ENCODE data around the gene SASH1. TPM values are rescaled to one million over a fixed set of nuclear protein-coding genes. Genes with fewer than 3 reads are reported as not detected.

SASH1 gene
- 9.5 and 10.6 TPM in 2 replicates for total RNA-seq

DNA sequence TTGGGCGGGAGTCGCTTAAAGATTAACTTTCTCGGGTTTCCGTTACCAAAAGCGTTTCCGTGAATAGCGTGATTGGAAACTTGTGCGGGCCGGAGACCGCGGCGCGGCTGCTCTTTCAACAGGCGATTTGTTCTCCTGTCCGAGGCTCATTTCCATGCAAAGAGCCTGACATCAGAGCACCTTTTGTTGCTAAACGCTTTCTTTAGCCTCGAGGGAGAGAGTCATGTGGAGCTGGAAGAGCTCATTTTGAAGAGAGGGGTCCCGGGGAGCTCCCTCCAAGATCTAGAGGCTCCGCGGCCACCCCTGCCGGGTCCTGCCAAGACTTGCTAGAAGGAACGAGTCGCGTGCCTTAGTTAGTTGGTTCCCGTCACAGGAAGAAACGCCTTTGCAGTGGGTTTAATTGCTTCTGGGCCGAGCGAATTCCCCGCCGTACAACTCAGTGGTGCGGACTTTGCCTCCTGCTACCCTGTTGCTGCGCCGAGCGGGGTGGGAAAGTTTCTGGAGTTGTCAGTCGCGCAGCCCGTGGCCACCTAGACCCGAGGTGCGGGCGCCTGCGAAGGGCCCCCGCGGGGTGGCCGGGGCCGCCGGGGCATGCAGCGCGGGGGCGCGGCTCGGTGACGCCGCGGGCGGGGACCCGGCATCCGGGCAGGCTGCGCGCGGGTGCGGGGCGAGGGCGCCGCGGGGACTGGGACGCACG, at the start of gene SASH1:
TSS of gene SASH1 (plus strand) at position 489 of the 697 bp plus-strand sequence. CDS start 230 bp downstream, outside the sequence.
- TF ChIP-seq, protein P1, sequence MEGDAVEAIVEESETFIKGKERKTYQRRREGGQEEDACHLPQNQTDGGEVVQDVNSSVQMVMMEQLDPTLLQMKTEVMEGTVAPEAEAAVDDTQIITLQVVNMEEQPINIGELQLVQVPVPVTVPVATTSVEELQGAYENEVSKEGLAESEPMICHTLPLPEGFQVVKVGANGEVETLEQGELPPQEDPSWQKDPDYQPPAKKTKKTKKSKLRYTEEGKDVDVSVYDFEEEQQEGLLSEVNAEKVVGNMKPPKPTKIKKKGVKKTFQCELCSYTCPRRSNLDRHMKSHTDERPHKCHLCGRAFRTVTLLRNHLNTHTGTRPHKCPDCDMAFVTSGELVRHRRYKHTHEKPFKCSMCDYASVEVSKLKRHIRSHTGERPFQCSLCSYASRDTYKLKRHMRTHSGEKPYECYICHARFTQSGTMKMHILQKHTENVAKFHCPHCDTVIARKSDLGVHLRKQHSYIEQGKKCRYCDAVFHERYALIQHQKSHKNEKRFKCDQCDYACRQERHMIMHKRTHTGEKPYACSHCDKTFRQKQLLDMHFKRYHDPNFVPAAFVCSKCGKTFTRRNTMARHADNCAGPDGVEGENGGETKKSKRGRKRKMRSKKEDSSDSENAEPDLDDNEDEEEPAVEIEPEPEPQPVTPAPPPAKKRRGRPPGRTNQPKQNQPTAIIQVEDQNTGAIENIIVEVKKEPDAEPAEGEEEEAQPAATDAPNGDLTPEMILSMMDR (conservative IDR thresholded peaks at IDR 0.05; ENCODE audit: low read depth, low read length) = no peak
- peak within 1 kb of the TSS; percentile 82 for H3K4me3 ChIP-seq (ENCODE audit: low read depth, low read length)
- DNase-seq (ENCODE audit: low read depth) = peak; percentile 80

GRCh38 chr6:148293181-148293995, 49.2 kb upstream of the SASH1 start:
- no peak for DNase-seq (ENCODE audit: low read depth)
- H3K4me3 ChIP-seq (ENCODE audit: low read depth, low read length) = no peak overlapping the region
- TF ChIP-seq, protein P1 (conservative IDR thresholded peaks at IDR 0.05; ENCODE audit: low read depth, low read length) = no peak

GRCh38 chr6:148294059-148294458, 48.6 kb upstream of the SASH1 start:
- DNase-seq (ENCODE audit: low read depth) = no peak
- no peak overlapping the region for H3K4me3 ChIP-seq (ENCODE audit: low read depth, low read length)
- TF ChIP-seq, protein P1 (conservative IDR thresholded peaks at IDR 0.05; ENCODE audit: low read depth, low read length) = no peak

GRCh38 chr6:148295261-148295887, 47.3 kb upstream of the SASH1 start:
- no peak overlapping the region for H3K4me3 ChIP-seq (ENCODE audit: low read depth, low read length)
- no peak for DNase-seq (ENCODE audit: low read depth)
- TF ChIP-seq, protein P1 (conservative IDR thresholded peaks at IDR 0.05; ENCODE audit: low read depth, low read length) = no peak

GRCh38 chr6:148296771-148297170, 45.9 kb upstream of the SASH1 start:
- DNase-seq (ENCODE audit: low read depth) = no peak
- TF ChIP-seq, protein P1 (conservative IDR thresholded peaks at IDR 0.05; ENCODE audit: low read depth, low read length) = no peak
- no peak overlapping the region for H3K4me3 ChIP-seq (ENCODE audit: low read depth, low read length)

- no peak overlapping the region for H3K4me3 ChIP-seq (ENCODE audit: low read depth, low read length)
- no peak for DNase-seq (ENCODE audit: low read depth)
- TF ChIP-seq, protein P1 (conservative IDR thresholded peaks at IDR 0.05; ENCODE audit: low read depth, low read length) = no peak
Measured at GRCh38 chr6:148298683-148299082, 44.0 kb upstream of the SASH1 start.
